ENCODE results near the gene PRPF6.

- TF ChIP-seq EZH2phosphoT487 (IDR thresholded peaks at IDR 0.05; ENCODE audit: insufficient read depth, low read depth), result no peak
- no peak for TF ChIP-seq EZH2 (IDR thresholded peaks at IDR 0.05; ENCODE audit: insufficient read depth, poor library complexity, severe bottlenecking)
Measured at GRCh38 chr20:63957690-63958441, 23.1 kb upstream of the PRPF6 start.
